CD4-positive, CD25-positive, alpha-beta regulatory T cell (primary cell): Measurements from ENCODE around the gene RUNX2. TPM values are rescaled to one million over a fixed set of nuclear protein-coding genes. Genes with fewer than 3 reads are reported as not detected.
"Not testable (repeated sequence)": the region's sequence is repeated elsewhere in the genome, so short reads cannot be mapped to it uniquely, and the experiment has no call there.

Experiments used
- ATAC-seq, 2 donors: fragments of 150-1000 bp; cut with Tn5 transposase; one replicate each; pipeline ENCODE4 v1.10.0; 2021; ENCODE audit warnings: low read depth in 2 of 2, moderate number of reproducible peaks in 2 of 2, moderate library complexity in 1 of 2
- DNase-seq, 3 donors: peaks; one replicate each; pipeline versions ENCODE4 v3.0.0 to v3.0.0-alpha.2; 2012 to 2022; ENCODE audit warnings: mixed read lengths in 1 of 3
- H3K27ac ChIP-seq: one replicate; pipeline ENCODE4 v1.7.0; 2013; ENCODE audit warnings: mild to moderate bottlenecking, low read length; ENCODE audit not compliant: insufficient read depth, poor library complexity, severe bottlenecking
- H3K27me3 ChIP-seq: one replicate; pipeline ENCODE4 v1.7.0; 2013; ENCODE audit warnings: low read length; ENCODE audit not compliant: control insufficient read depth, insufficient read depth
- H3K36me3 ChIP-seq: one replicate; pipeline ENCODE4 v1.7.0; 2013; ENCODE audit warnings: mild to moderate bottlenecking, low read length, moderate library complexity; ENCODE audit not compliant: control insufficient read depth, insufficient read depth
- H3K4me1 ChIP-seq: 2 replicates; pipeline ENCODE4 v1.7.0; 2013; ENCODE audit warnings: mild to moderate bottlenecking, low read length; ENCODE audit not compliant: insufficient read depth, control insufficient read depth, poor library complexity, severe bottlenecking
- H3K4me3 ChIP-seq: one replicate; pipeline ENCODE4 v1.7.0; 2013; ENCODE audit warnings: low read depth, mild to moderate bottlenecking, low read length, moderate library complexity
- H3K9me3 ChIP-seq, 2 experiments: 1 replicate in 1 of 2; 2 replicates in 1 of 2; pipeline ENCODE4 v1.7.0; 2013; ENCODE audit warnings: low read length in 2 of 2, mild to moderate bottlenecking in 1 of 2, moderate library complexity in 1 of 2; ENCODE audit not compliant: control insufficient read depth in 2 of 2
- H3K27ac Mint-ChIP-seq, 3 donors: one replicate each; pipeline ENCODE4 v1.8.0; 2020 to 2022; ENCODE audit warnings: mild to moderate bottlenecking in 3 of 3, mixed read lengths in 3 of 3, moderate library complexity in 2 of 3
- H3K27me3 Mint-ChIP-seq: one replicate; pipeline ENCODE4 v1.8.0; 2022; ENCODE audit warnings: mild to moderate bottlenecking, mixed read lengths
- H3K36me3 Mint-ChIP-seq: one replicate; pipeline ENCODE4 v1.8.0; 2020; ENCODE audit warnings: mixed read lengths
- H3K4me1 Mint-ChIP-seq, 4 donors: one replicate each; pipeline ENCODE4 v1.8.0; 2020 to 2022; ENCODE audit warnings: mixed read lengths in 4 of 4, mild to moderate bottlenecking in 1 of 4
- H3K4me3 Mint-ChIP-seq, 4 donors: one replicate each; pipeline ENCODE4 v1.8.0; 2020 to 2022; ENCODE audit warnings: mild to moderate bottlenecking in 4 of 4, mixed read lengths in 4 of 4, moderate library complexity in 3 of 4
- H3K9me3 Mint-ChIP-seq, 7 donors: one replicate each; pipeline ENCODE4 v1.8.0; 2020 to 2022; ENCODE audit warnings: mixed read lengths in 7 of 7, mild to moderate bottlenecking in 3 of 7, moderate library complexity in 2 of 7
- polyA plus RNA-seq, 4 donors: library from polyadenylated mRNA; unstranded; fragments of 300-500 nt; fragmentation: Illumina TruSeq; gene quantifications; one replicate each; pipeline ENCODE4 v1.2.3, GENCODE V29; 2021
- total RNA-seq: library from RNA; stranded (reverse); gene quantifications from one replicate; pipeline ENCODE4 v1.2.3, GENCODE V29; 2022

The RUNX2 gene
- total RNA-seq (30.0 TPM), polyA plus RNA-seq (1 to 10 TPM; 5.3 to 7.4 (median 5.4) TPM)

GRCh38 chr6:45327956-45328522 lies at the start of gene RUNX2:
Gene RUNX2, plus strand, starts transcription at chr6:45328330. Its CDS starts 397 bp downstream, at chr6:45328727.
- H3K9me3 Mint-ChIP-seq, result no peaks in the 10 kb centered on the region
- no peaks in the 10 kb centered on the region for H3K9me3 ChIP-seq
- peaks cover 12% of the 10 kb centered on the region for H3K4me1 ChIP-seq
- DNase-seq (no peak), ATAC-seq (no peak)
- no peaks in the 10 kb centered on the region for H3K27me3 Mint-ChIP-seq
- no peaks in the 10 kb centered on the region for H3K27me3 ChIP-seq
- no peaks in the 10 kb centered on the region for H3K36me3 Mint-ChIP-seq
- H3K4me3 ChIP-seq, result no peak within 1 kb of the TSS
- H3K27ac Mint-ChIP-seq, result peak within 1 kb of the TSS in 2 of 3 donors; percentile 15 to 63
- no peaks in the 10 kb centered on the region for H3K36me3 ChIP-seq
- no peak within 1 kb of the TSS for H3K27ac ChIP-seq
- peak within 1 kb of the TSS in 1 of 4 donors; percentile 20 for H3K4me3 Mint-ChIP-seq
- H3K4me1 Mint-ChIP-seq, result peaks cover 12 to 45% (median 21%) of the 10 kb centered on the region in 4 donors

- Histone ChIP-seq H3K36me3 (no peaks in the 10 kb centered on the region), H3K27me3 (no peaks in the 10 kb centered on the region), H3K9me3 (no peaks in the 10 kb centered on the region), H3K27ac (no peak overlapping the region), H3K4me3 (no peak overlapping the region), H3K4me1 (no peaks in the 10 kb centered on the region)
- ATAC-seq (no peak), DNase-seq (no peak)
- no peaks in the 10 kb centered on the region for H3K27me3 Mint-ChIP-seq
- H3K9me3 Mint-ChIP-seq, result peaks cover 0 to 6% (median 0%) of the 10 kb centered on the region in 7 donors
- H3K27ac Mint-ChIP-seq, result no peak overlapping the region
- peaks cover 7% of the 10 kb centered on the region for H3K36me3 Mint-ChIP-seq
- no peak overlapping the region for H3K4me3 Mint-ChIP-seq
- peaks cover 0 to 2% (median 0%) of the 10 kb centered on the region in 4 donors for H3K4me1 Mint-ChIP-seq
Observed at GRCh38 chr6:45278367-45278766, 49.8 kb upstream of the RUNX2 start.

- DNase-seq, H3K9me3 ChIP-seq, H3K4me3 ChIP-seq, H3K4me1 Mint-ChIP-seq, H3K27me3 ChIP-seq, H3K4me1 ChIP-seq, H3K27me3 Mint-ChIP-seq, H3K27ac Mint-ChIP-seq, H3K9me3 Mint-ChIP-seq, H3K36me3 ChIP-seq, H3K36me3 Mint-ChIP-seq, H3K27ac ChIP-seq, H3K4me3 Mint-ChIP-seq, ATAC-seq: not testable (repeated sequence)
Observed at GRCh38 chr6:45286707-45287106, 41.4 kb upstream of the RUNX2 start.

GRCh38 chr6:45289751-45290514 lies 38.2 kb upstream of the RUNX2 start:
- no peaks in the 10 kb centered on the region for H3K27me3 ChIP-seq
- ATAC-seq, result no peak
- no peak for DNase-seq
- H3K27ac ChIP-seq, result no peak overlapping the region
- Mint-ChIP-seq H3K4me1 (peaks cover 19 to 37% (median 29%) of the 10 kb centered on the region in 4 donors), H3K4me3 (no peak overlapping the region), H3K27me3 (peaks cover under 1% of the 10 kb centered on the region), H3K36me3 (no peaks in the 10 kb centered on the region), H3K9me3 (peaks cover 0 to 3% (median 2%) of the 10 kb centered on the region in 7 donors), H3K27ac (no peak overlapping the region)
- H3K4me3 ChIP-seq, result no peak overlapping the region
- no peaks in the 10 kb centered on the region for H3K36me3 ChIP-seq
- peaks cover 9% of the 10 kb centered on the region for H3K4me1 ChIP-seq
- no peaks in the 10 kb centered on the region for H3K9me3 ChIP-seq

- peaks cover 9% of the 10 kb centered on the region for H3K4me1 ChIP-seq
- peak overlapping the region; percentile 61 for H3K4me3 ChIP-seq
- no peaks in the 10 kb centered on the region for H3K27me3 ChIP-seq
- peak overlapping the region; percentile 33 for H3K27ac ChIP-seq
- H3K36me3 ChIP-seq, result no peaks in the 10 kb centered on the region
- ATAC-seq, result no peak
- Mint-ChIP-seq H3K4me3 (peak overlapping the region; percentile 32 to 81 (median 43)), H3K27ac (peak overlapping the region; percentile 1 to 10 (median 5)), H3K4me1 (peaks cover 19 to 43% (median 32%) of the 10 kb centered on the region in 4 donors), H3K9me3 (peaks cover 0 to 2% (median 0%) of the 10 kb centered on the region in 7 donors), H3K36me3 (no peaks in the 10 kb centered on the region), H3K27me3 (peaks cover 5% of the 10 kb centered on the region)
- H3K9me3 ChIP-seq, result no peaks in the 10 kb centered on the region
- peak in 2 of 3 donors; percentile 44 to 71 for DNase-seq
Observed at GRCh38 chr6:45293306-45293705, 34.8 kb upstream of the RUNX2 start.

- H3K27ac Mint-ChIP-seq, result peak overlapping the region; percentile 1 to 8 (median 5)
- H3K27me3 Mint-ChIP-seq, H3K4me1 ChIP-seq, H3K36me3 ChIP-seq, H3K9me3 ChIP-seq, H3K27me3 ChIP-seq, ATAC-seq, H3K27ac ChIP-seq, H3K9me3 Mint-ChIP-seq, H3K36me3 Mint-ChIP-seq: not testable (repeated sequence)
- H3K4me1 Mint-ChIP-seq, result peaks cover 19 to 43% (median 32%) of the 10 kb centered on the region in 4 donors
- DNase-seq, result peak in 1 of 3 donors; percentile 21
- H3K4me3 Mint-ChIP-seq, result peak overlapping the region in 3 of 4 donors; percentile 32 to 38 (median 33)
- peak overlapping the region; percentile 9 for H3K4me3 ChIP-seq
Observed at GRCh38 chr6:45294065-45294701, 33.9 kb upstream of the RUNX2 start.

GRCh38 chr6:45297320-45297719 lies 30.8 kb upstream of the RUNX2 start:
- H3K4me1 ChIP-seq, result peaks cover 9% of the 10 kb centered on the region
- no peaks in the 10 kb centered on the region for H3K36me3 ChIP-seq
- H3K4me3 Mint-ChIP-seq, result no peak overlapping the region
- H3K27me3 Mint-ChIP-seq, result peaks cover 5% of the 10 kb centered on the region
- H3K9me3 Mint-ChIP-seq, result peaks cover 0 to 3% (median 0%) of the 10 kb centered on the region in 7 donors
- no peaks in the 10 kb centered on the region for H3K27me3 ChIP-seq
- no peak overlapping the region for H3K27ac Mint-ChIP-seq
- no peak overlapping the region for H3K27ac ChIP-seq
- DNase-seq (no peak), ATAC-seq (no peak)
- H3K4me1 Mint-ChIP-seq, result peaks cover 19 to 36% (median 28%) of the 10 kb centered on the region in 4 donors
- no peaks in the 10 kb centered on the region for H3K36me3 Mint-ChIP-seq
- H3K4me3 ChIP-seq, result no peak overlapping the region
- H3K9me3 ChIP-seq, result no peaks in the 10 kb centered on the region
